A204.1 (cell line): ENCODE data around the gene WDR7.

ENCODE experiments used
- FAIRE-seq: peaks from 2 replicates; lab custom pipeline; 2012; peaks lifted over from hg19 to GRCh38; lab: Jason Lieb, UNC

Gene WDR7

GRCh38 chr18:56997200-56997599, 346.0 kb downstream of the WDR7 start:
- no peak for FAIRE-seq

GRCh38 chr18:56999823-57000222, 348.7 kb downstream of the WDR7 start:
- no peak for FAIRE-seq

DNA sequence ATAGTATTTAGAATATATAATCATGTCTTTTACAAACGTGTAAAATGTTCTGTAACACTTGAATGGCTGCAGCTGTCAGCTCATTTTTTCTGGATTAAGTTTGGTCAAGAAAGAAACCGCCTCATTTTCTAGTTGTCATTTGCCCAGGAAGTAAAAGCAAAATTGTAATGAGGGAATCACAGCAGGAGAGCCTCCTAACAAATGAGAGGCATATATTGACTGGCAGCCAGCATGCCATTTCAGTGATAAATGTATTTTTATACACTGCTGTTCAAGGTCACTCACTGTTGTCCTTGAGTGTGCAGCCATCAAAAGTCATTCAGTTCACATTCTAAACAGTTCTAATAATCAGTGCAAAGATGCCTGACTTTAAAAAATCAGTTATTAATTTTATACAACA, 351.5 kb downstream of the WDR7 start:
- no peak for FAIRE-seq

- peak; percentile 60 for FAIRE-seq
Measured at GRCh38 chr18:57003342-57003741, 352.2 kb downstream of the WDR7 start.

- FAIRE-seq, result no peak
Measured at GRCh38 chr18:57004366-57005121, 353.4 kb downstream of the WDR7 start.

- FAIRE-seq, result no peak
Measured at GRCh38 chr18:57008001-57008686, 357.0 kb downstream of the WDR7 start.

GRCh38 chr18:57009844-57010243, 358.7 kb downstream of the WDR7 start:
- no peak for FAIRE-seq

GRCh38 chr18:57014772-57015413, 363.7 kb downstream of the WDR7 start:
- no peak for FAIRE-seq

GRCh38 chr18:57015451-57015850, 364.3 kb downstream of the WDR7 start:
- FAIRE-seq, result no peak

DNA sequence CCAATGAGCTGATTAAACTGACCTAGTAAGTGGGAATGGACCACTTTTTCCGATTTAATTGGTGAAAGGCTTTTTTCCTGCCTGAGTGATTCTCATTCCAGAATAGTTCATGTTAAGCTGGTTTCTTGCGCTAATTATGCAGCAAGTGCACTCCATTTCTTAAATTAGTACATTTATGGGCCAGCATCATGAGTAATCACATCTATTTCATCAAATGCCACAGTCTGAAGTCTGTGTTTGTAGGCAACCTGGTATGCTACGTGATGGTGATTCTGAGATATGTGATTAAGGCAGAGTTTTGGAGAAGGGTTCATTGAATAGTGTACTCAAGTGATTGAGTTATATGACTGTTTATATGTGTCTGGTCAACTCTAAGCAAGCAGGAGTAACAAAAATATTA, 367.7 kb downstream of the WDR7 start:
- FAIRE-seq, result no peak

DNA sequence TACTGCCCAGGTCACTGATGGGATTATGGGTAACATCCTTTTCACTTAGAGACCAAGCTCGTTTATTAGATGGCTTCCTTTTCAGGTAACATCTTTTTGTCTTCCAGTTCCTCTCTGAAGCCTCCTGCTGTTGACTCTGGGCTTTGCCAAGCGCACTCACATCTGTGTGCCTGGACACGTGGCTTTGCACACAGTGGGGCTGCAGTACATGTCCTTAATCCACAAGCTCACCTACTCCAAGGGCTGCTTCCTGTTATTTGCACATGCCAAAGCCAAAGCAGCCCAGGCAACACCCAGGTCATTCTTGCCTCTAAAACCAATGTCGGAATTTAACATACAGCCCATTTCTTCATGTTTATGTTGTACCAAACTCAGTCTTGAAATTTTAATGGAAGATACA, 371.6 kb downstream of the WDR7 start:
- no peak for FAIRE-seq

DNA sequence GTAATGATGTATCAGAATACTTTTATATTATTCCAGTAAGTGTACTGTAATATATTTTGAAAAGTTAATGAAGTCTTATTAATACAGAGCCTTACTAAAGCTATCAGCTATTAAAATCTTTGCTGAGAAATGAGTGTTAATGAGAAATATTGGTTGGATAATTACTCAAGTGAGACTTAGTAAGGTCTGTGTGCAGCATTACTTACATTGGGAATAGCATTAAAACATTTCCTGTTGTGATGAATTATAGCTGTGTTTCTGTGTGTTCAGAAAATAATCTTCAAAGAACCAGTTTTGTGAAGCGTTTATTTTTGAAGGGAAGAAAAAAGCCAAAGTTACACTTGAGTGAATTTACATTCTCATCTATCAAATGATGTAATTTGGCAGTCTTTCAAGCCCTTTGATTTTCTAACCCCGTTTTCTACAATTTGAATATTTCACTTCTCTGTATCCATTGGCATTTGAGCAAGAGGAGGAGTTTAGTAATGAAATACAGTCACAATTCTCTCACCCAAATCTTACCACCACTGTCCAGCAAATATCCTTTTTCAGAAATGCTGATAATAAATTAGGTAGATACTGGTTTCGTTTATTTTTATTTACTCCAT, 372.2 kb downstream of the WDR7 start:
- FAIRE-seq, result no peak

DNA sequence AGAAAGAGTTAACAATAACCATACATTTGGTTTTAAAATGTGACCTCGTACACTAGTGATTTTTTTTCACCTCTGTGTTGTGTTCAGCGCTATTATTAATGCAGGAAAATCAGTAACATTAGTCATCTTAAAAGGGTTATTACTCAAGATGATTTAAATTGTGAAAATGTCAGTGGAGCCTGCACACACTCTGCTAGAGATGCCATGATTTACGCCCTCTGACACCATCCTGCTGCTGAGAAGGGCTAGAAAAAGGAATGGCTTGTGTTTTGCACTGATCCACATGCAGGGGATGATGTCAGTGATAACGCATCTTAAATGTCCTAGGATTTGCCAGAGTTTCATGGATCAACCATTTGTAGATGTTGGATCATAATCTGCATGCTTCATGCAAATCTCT, 374.4 kb downstream of the WDR7 start:
- no peak for FAIRE-seq

DNA sequence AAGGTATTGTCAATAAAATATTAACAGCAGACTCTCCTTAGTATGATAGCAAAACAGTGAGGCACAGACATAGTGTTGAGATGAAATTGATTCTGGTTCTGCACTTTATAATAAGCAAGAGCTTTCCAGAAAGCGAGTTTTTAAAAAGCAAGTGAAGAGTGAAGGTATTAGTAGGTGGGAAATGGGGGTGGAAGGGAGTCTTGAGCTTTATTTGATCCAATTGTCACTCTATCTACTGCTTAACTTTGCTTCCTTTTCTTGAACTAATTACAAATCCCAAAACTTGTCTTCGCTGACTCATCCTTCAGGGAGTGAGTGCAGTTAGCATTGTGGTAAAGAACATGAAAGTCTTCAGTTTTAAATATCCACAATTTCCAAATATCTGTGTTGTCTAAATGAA, 375.2 kb downstream of the WDR7 start:
- no peak for FAIRE-seq

- FAIRE-seq, result no peak
Measured at GRCh38 chr18:57027190-57027708, 376.1 kb downstream of the WDR7 start.

DNA sequence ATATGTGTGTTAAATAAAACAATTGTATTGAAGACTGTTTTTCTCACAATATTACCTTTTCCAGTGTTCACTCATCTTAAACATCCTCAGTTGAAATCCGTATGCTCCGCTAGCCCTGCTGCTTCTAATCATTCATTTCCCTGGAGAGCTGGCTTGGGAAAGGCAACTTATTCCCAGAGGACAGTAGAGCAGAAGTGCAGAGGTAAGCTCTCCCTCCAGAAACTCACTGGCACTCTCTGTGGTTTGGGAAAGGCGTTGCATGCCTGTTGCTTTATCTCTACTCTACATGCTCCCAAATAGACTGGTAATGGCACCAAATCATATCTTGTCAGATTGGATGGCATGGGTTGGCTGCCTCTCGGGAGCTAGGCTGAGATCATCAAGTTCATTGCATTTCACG, 378.6 kb downstream of the WDR7 start:
- FAIRE-seq, result no peak

DNA sequence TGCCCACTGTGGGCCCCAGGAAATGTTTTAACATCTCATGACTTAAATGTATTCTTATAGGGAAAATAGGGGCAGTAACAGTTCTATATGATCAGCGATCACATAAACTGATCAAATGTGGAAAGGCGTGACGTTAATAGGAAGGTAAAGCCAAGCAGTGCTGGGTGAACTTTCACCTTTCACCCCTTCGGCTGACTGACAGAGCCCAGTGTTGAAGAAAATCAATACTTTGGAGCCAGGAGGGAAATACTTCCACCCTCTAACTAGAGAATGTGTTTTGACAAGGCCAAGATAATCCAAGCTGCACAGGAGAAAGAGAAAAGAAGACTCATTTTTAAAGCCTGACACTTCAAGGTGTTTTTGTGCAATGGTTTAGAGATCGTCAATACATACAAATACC, 379.3 kb downstream of the WDR7 start:
- FAIRE-seq, result no peak

DNA sequence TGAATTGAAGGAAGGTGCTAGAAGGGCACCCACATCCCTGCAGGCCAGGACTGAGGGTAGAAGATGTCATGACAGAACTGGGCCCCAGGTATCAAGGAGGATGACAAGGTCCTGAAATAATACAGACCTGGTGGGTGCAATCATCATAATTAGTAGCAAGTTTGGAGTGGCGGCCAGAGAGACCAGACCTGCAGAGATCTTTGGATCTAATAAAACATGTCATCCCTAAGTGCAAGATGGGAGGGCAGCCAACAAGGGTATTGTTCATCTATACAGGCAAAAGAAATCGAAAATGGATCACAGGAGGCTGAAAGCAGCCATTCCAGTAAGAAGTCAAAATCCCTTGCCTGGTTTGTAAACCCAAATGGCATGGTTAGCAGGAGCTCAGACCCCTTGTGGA, 384.4 kb downstream of the WDR7 start:
- no peak for FAIRE-seq

- FAIRE-seq, result no peak
Measured at GRCh38 chr18:57038395-57038794, 387.2 kb downstream of the WDR7 start.

GRCh38 chr18:57040175-57040574, 389.0 kb downstream of the WDR7 start:
- no peak for FAIRE-seq

DNA sequence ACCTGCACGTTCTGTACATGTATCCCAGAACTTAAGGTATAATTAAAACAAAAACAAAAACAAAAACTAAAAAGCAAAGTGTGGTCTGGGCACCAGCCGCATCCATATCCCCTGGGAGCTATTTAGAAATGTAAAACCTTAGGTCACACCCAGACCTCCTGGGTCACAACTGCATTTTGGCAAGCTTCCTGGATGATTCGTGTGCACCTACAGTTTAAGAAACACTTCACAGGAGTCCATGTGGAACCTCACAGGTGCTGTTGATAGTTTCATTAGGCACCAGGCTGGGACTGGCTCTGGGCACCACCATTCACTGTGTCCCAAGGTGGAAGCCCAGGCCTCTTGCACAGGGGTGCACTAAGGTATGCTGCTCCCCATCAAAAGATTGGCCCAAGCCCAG, 392.1 kb downstream of the WDR7 start:
- FAIRE-seq, result no peak

GRCh38 chr18:57048351-57048750, 397.2 kb downstream of the WDR7 start:
- no peak for FAIRE-seq

GRCh38 chr18:57048859-57049258, 397.7 kb downstream of the WDR7 start:
- no peak for FAIRE-seq
